Fibroblast of peridontal ligament (primary cell): ENCODE data around the gene ABCA13.

Source experiments
- DNase-seq: peaks from one replicate; pipeline ENCODE4 v3.0.0-alpha.2; 2010; ENCODE audit errors: extremely low read depth

ABCA13 gene

DNA sequence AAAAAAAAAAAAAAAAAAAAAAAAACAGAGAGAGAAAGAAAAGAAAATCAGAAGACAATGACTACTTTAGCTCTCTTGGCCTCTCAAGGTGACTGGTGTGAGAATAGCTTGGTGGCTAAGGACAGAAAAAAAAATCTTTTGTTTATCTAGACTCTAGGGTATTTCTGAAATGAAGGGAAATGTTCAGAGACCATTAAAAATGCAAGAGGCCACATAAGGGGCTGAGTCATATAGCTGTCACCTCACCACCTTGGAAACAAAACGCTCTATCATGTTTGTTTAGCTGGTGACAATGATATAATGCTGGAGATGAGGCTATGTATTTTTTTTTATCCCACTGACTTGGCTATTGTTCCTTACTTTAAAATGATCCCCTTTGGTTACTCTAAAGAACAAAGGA, 466.1 kb downstream of the ABCA13 start:
- no peak for DNase-seq

GRCh38 chr7:48638041-48638440, 466.8 kb downstream of the ABCA13 start:
- no peak for DNase-seq

DNA sequence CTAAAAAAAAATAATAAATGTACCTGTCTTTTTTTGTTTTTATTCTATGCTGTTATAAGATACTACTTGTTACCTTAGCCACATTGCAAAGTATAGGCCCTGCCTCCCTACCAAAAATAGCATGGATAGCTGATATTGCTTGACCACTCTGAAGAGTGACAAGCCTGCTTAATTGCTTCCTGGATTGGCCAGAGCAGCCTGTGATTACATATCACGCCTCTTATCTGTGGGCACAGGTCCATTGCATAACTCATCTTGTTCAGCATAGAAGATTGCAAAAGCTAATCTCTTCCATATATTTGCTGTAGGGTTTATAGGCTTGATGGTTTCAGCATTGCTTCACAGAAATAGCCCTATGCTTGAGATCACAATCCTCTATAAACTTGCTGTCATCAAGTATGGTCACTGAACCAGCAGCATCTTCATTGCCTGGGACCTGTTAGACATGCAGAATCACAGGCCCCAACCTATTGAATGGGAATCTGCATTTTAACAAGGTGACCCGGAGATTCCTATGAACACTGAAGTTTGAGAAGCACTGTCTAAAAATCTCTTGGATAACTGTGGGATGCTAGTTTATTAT, 472.3 kb downstream of the ABCA13 start:
- no peak for DNase-seq

DNA sequence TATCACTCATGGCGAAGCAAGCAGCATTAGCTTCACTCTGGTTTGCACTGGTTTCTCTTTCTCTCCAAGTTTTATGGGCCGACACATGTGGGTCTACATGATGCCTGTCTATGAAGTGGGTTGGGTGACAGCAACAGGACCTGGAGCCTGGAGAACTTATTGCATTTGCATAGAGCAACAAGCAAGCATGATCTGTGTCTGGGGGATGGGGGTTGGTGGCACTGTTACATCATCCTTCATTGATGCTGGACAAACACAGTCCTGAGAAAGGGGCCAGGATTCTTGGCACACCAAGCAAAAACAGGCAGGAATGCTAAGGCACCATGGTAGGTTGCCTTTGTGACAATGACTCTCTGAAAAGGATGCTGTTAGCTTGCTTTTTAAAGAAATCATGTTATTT, 486.9 kb downstream of the ABCA13 start:
- no peak for DNase-seq

DNA sequence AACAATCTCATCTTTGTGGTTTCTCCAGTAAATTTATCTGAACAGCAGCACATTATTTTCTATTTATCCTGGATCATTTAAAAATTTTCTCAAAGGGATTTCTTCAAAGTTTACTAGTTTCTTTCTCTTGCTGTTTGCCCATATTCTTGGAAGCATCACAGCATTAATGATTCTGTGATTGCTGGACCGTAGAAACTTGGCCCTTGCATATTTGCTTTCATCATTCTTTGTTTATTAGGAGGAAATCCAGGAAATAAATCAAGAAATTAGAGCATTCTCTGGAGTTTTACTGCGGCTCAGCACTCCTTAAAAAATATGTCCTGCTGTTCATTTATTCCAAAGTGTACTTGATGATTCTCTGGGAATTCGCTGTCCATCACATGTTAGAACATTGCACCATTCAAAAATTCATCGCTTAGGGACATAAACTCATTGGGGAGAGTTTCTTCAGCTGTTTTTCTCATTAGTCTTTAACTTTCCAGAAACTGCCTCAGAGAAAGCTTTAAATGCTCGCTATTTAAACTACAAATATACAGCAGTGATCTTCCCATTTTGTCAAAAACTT, 489.1 kb downstream of the ABCA13 start:
- no peak for DNase-seq

GRCh38 chr7:48664241-48664640, 493.0 kb downstream of the ABCA13 start:
- no peak for DNase-seq

GRCh38 chr7:48665353-48666135, 494.3 kb downstream of the ABCA13 start:
- DNase-seq = no peak

DNA sequence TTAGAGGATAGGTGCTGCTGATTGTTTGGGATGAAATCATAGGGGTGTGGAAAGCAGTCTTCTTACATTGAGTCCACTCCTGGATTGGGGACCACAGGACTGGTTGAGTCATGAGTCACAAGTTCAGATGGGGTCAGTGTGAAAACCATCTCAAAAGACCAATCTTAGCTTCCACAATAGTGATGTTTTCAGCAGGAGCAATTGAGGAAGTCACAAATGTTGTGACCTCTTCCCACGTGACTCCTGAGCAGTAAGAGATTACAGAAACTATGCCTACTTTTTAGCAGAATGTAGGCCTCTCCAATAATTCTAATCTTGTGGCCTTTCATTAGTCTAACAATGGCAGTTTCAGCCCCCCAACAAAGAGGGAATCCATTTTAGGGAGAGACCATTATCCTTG, 496.1 kb downstream of the ABCA13 start:
- no peak for DNase-seq

GRCh38 chr7:48671656-48672055, 500.4 kb downstream of the ABCA13 start:
- DNase-seq = no peak

GRCh38 chr7:48681006-48681405, 509.7 kb downstream of the ABCA13 start:
- no peak for DNase-seq

- DNase-seq = no peak
These were observed 520.5 kb downstream of the ABCA13 start for GRCh38 chr7:48691788-48692187.
